Upper lobe of left lung (tissue), 6 donors: Measurements from ENCODE around the gene RRM1. TPM values are rescaled to one million over a fixed set of nuclear protein-coding genes. Genes with fewer than 3 reads are reported as not detected.
A peak's percentile ranks its signal among the peaks of the same experiment; 100 is the strongest.

Experiments used
- ATAC-seq, 2 donors: fragments of 200-7000 bp; cut with Tn5 transposase; one replicate each; pipeline ENCODE4 v1.9.1; 2022; ENCODE audit warnings: mild to moderate bottlenecking in 2 of 2, moderate library complexity in 2 of 2; ENCODE audit not compliant: low FRiP score in 2 of 2
- DNase-seq, 2 donors: peaks; one replicate each; pipeline ENCODE4 v3.0.0-alpha.2; 2019 to 2020
- H3K27ac ChIP-seq, 4 donors: fragments of 200-600 bp; sonication (generic); one replicate each; pipeline ENCODE4 v1.5.1; 2016 to 2019
- H3K27me3 ChIP-seq, 4 donors: fragments of 200-600 bp; sonication (generic); one replicate each; pipeline ENCODE4 v1.5.1; 2017 to 2019
- H3K36me3 ChIP-seq, 4 donors: fragments of 200-600 bp; sonication (generic); one replicate each; pipeline ENCODE4 v1.5.1; 2016 to 2019
- H3K4me1 ChIP-seq, 4 donors: fragments of 200-600 bp; sonication (generic); one replicate each; pipeline ENCODE4 v1.5.1; 2018 to 2019
- H3K4me3 ChIP-seq, 4 donors: fragments of 200-600 bp; sonication (generic); one replicate each; pipeline ENCODE4 v1.5.1; 2017 to 2019; ENCODE audit warnings: mild to moderate bottlenecking in 2 of 4, moderate library complexity in 1 of 4
- H3K9me3 ChIP-seq, 4 donors: fragments of 200-600 bp; sonication (generic); one replicate each; pipeline ENCODE4 v1.5.1; 2018 to 2019
- EP300 ChIP-seq, 4 donors: sonication (generic); formaldehyde crosslinking; IDR thresholded peaks; one replicate each; pipeline ENCODE4 v1.5.1; 2017; ENCODE audit warnings: antibody characterized with exemption in 4 of 4, control low read depth in 2 of 4
- POLR2A ChIP-seq, 4 donors: fragments of 450-650 bp; IDR thresholded peaks; one replicate each; pipeline ENCODE4 v1.5.1; 2016 to 2017; ENCODE audit warnings: antibody characterized with exemption in 4 of 4, mild to moderate bottlenecking in 2 of 4
- POLR2AphosphoS5 ChIP-seq, 2 donors: sonication (generic); formaldehyde crosslinking; IDR thresholded peaks; one replicate each; pipeline ENCODE4 v1.5.1; 2017; ENCODE audit warnings: antibody characterized with exemption in 2 of 2
- WGBS, 2 donors: methylation state at CpG; one replicate each; pipeline ENCODE4 v1.1.5; 2017 to 2018; 5-methylcytosine and 5-hydroxymethylcytosine counted together
- total RNA-seq, 6 donors: library from RNA; depleted of rRNA in 4 of 6; stranded (reverse); fragments of >200 nt in 4 of 6; gene quantifications; one replicate each; pipeline versions ENCODE4 v1.1.0 to v1.2.1, GENCODE V29; 2016 to 2021
- TF ChIP-seq, protein P1 (sequence below), 6 experiments: fragments of 450-650 bp in 4 of 6; fragments of 200-600 bp in 2 of 6; sonication (generic) in 2 of 6; IDR thresholded peaks; one replicate each; pipeline ENCODE4 v1.5.1; 2016 to 2019; ENCODE audit warnings: antibody characterized with exemption in 6 of 6
- donor health status: DM: no; HTN: no; CAD: no; lungs with moderate emphysema.
- donor health status: DM: no; HTN: yes; CAD: no; lungs with severe emphysema.

The RRM1 gene
- total RNA-seq, 6 donors from 2014 or later, result 9.8 to 30.5 (median 25.4) TPM

DNA sequence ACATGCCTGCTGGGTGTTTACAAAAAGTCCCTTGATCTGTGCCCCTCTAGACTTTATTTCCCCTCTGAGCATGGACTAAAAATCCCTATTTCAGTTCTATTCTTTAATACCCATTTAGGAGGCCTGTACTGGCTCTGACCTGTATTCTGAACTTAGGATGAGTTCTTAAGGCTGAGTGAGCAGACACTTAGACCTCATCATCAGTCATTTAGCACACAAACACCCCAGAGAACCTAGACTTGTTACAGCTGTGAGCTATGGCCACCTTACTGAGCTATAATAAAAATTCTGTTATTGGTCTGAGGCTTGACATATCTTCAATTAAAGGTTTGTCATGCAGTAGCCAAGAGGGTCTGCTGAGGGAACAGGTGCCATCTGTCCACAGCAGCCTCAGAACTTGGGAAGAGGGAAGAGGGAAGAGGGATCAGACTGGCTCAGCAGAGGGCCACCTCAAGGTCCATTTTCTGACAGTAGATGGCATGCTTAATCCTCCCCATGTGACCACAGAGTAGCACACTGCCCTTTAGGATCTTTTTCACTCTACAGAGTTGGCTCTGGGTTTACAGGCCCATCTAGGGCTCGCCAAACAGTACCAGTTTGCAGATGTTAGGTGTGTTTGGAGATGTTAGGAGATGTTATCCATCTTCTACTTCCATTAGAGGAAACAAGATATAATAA is 30.2 kb upstream of the RRM1 start:
- WGBS, 2 donors, result 100% methylated on average over 1 of the region's 1 CpG
- peaks cover 0 to 16% (median 12%) of the 10 kb centered on the region in 4 donors for H3K36me3 ChIP-seq
- TF ChIP-seq EP300 (IDR thresholded peaks at IDR 0.05), result no peak
- TF ChIP-seq POLR2A (IDR thresholded peaks at IDR 0.05), result no peak
- no peak for TF ChIP-seq POLR2AphosphoS5 (IDR thresholded peaks at IDR 0.05)
- TF ChIP-seq, protein P1, sequence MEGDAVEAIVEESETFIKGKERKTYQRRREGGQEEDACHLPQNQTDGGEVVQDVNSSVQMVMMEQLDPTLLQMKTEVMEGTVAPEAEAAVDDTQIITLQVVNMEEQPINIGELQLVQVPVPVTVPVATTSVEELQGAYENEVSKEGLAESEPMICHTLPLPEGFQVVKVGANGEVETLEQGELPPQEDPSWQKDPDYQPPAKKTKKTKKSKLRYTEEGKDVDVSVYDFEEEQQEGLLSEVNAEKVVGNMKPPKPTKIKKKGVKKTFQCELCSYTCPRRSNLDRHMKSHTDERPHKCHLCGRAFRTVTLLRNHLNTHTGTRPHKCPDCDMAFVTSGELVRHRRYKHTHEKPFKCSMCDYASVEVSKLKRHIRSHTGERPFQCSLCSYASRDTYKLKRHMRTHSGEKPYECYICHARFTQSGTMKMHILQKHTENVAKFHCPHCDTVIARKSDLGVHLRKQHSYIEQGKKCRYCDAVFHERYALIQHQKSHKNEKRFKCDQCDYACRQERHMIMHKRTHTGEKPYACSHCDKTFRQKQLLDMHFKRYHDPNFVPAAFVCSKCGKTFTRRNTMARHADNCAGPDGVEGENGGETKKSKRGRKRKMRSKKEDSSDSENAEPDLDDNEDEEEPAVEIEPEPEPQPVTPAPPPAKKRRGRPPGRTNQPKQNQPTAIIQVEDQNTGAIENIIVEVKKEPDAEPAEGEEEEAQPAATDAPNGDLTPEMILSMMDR (IDR thresholded peaks at IDR 0.05), result no peak
- peak in 1 of 2 donors; percentile 18 for ATAC-seq
- DNase-seq, result no peak
- no peak overlapping the region for H3K4me3 ChIP-seq
- H3K4me1 ChIP-seq, result peaks cover 0 to 26% (median 13%) of the 10 kb centered on the region in 4 donors
- no peaks in the 10 kb centered on the region for H3K27me3 ChIP-seq
- H3K27ac ChIP-seq, result no peak overlapping the region
- H3K9me3 ChIP-seq, result no peaks in the 10 kb centered on the region

DNA sequence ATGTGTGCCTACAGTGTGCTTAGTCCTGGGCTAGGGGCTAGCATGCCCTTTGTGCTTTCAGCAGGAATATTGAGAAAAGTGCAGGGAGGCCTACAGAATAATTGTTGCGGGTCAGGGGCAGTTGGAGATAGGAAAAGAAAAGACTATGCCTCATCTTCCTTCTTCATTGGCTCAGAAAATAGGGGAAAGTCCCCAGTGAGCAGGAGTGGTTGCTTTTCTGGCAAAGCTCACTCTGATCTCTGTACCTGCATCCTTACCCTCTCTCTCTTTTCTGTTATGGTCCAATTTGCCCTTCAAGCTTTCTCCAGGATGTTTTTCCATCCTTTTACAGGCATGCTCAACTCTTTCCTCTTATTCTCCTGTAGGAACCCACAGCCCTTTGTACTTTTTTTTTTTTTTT is 29.5 kb upstream of the RRM1 start:
- Histone ChIP-seq H3K27ac (no peak overlapping the region), H3K9me3 (no peaks in the 10 kb centered on the region), H3K36me3 (peaks cover 0 to 12% (median 6%) of the 10 kb centered on the region in 4 donors), H3K4me3 (no peak overlapping the region), H3K27me3 (no peaks in the 10 kb centered on the region), H3K4me1 (peaks cover 0 to 26% (median 11%) of the 10 kb centered on the region in 4 donors)
- no peak for TF ChIP-seq POLR2A (IDR thresholded peaks at IDR 0.05)
- no peak for TF ChIP-seq EP300 (IDR thresholded peaks at IDR 0.05)
- no peak for TF ChIP-seq POLR2AphosphoS5 (IDR thresholded peaks at IDR 0.05)
- TF ChIP-seq, protein P1 (IDR thresholded peaks at IDR 0.05), result no peak
- DNase-seq (no peak), ATAC-seq (no peak)
- 84% methylated on average over 1 of the region's 1 CpG for WGBS, 2 donors

DNA sequence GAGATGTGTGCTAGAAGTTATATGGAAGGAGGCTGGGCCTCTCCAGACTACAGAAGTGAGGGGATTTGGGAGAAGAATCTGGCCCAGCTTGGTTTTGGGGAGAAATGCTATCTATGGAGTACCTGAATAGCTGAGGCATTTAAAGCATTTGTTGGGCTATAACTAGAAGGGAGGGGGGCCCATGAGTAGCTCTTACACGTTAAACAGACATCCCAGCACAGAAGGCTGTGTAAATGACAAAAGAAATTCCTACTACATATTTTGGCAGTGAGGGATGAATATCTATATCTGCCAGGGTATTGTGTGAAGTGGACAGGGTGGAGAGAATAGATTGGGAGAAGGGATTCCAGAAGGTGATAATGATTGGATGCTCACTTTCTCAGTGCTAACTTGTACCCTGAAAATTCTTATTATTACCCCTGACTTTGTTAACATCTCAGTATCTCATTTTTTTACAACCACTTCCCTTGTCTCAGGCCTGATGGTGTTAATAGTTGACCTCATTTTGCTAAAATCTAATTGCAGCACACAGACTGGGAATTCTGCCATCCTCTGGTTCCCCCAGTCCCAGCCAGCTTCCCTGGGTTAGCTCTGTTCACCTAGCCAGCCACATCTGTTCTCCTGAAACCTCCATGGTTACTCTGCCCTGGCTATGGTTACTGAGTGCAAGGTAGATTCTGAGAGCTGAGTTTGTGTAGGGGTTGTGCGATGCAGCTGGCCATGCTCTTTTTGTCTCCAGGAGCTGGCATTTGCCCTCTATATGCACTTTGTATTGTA is 28.8 kb upstream of the RRM1 start:
- no peaks in the 10 kb centered on the region for H3K27me3 ChIP-seq
- ATAC-seq, result no peak
- H3K36me3 ChIP-seq, result peaks cover 0 to 7% (median 4%) of the 10 kb centered on the region in 4 donors
- no peak overlapping the region for H3K4me3 ChIP-seq
- WGBS, 2 donors, result 78 to 80% methylated on average over 2 of the region's 2 CpGs
- H3K9me3 ChIP-seq, result no peaks in the 10 kb centered on the region
- no peak for DNase-seq
- peaks cover 0 to 21% (median 9%) of the 10 kb centered on the region in 4 donors for H3K4me1 ChIP-seq
- no peak overlapping the region for H3K27ac ChIP-seq
- TF ChIP-seq, protein P1 (IDR thresholded peaks at IDR 0.05), result no peak
- TF ChIP-seq POLR2AphosphoS5 (IDR thresholded peaks at IDR 0.05), result no peak
- no peak for TF ChIP-seq EP300 (IDR thresholded peaks at IDR 0.05)
- no peak for TF ChIP-seq POLR2A (IDR thresholded peaks at IDR 0.05)

DNA sequence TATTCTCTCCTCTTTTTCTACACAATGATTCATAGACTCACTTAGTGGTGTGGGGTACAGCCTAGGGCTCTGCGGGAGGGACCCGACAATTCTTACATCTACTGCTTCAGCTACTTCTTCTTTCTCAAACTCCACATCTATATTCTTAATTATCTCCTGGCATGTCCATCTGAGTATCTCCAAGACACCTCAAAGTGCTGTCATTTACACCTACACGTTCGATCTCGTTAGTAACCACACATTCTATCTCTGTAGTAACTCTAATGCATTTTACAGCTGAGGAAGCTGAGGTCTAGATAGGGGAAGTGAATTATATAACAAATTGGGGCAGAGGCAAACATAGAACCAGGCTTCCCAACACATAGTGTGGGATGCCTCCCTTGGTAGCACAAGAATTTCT is 27.7 kb upstream of the RRM1 start:
- WGBS, 2 donors, result 47 to 61% methylated on average over 5 of the region's 5 CpGs
- H3K9me3 ChIP-seq, result no peaks in the 10 kb centered on the region
- TF ChIP-seq, protein P1 (IDR thresholded peaks at IDR 0.05), result no peak
- no peak for TF ChIP-seq POLR2A (IDR thresholded peaks at IDR 0.05)
- no peak for TF ChIP-seq POLR2AphosphoS5 (IDR thresholded peaks at IDR 0.05)
- TF ChIP-seq EP300 (IDR thresholded peaks at IDR 0.05), result no peak
- H3K27ac ChIP-seq, result no peak overlapping the region
- ATAC-seq (peak in 1 of 2 donors; percentile 46), DNase-seq (no peak)
- H3K4me1 ChIP-seq, result peaks cover 0 to 17% (median 9%) of the 10 kb centered on the region in 4 donors
- no peak overlapping the region for H3K4me3 ChIP-seq
- H3K27me3 ChIP-seq, result no peaks in the 10 kb centered on the region
- H3K36me3 ChIP-seq, result peaks cover 0 to 3% (median 0%) of the 10 kb centered on the region in 4 donors
